Prostate gland (tissue), 2 donors: Measurements from ENCODE around the gene SEMA6A.

Source experiments
- POLR2A ChIP-seq: fragments of 450-650 bp; IDR thresholded peaks from one replicate; pipeline ENCODE4 v1.6.1; 2016; ENCODE audit warnings: antibody characterized with exemption, mild to moderate bottlenecking
- POLR2AphosphoS5 ChIP-seq: sonication (generic); formaldehyde crosslinking; IDR thresholded peaks from one replicate; pipeline ENCODE4 v1.6.1; 2017; ENCODE audit warnings: antibody characterized with exemption
- TF ChIP-seq, protein P1 (sequence below), 4 experiments: fragments of 200-600 bp in 2 of 4; fragments of 450-650 bp in 2 of 4; sonication (generic) in 2 of 4; IDR thresholded peaks; 1 replicate in 3 of 4; 2 replicates in 1 of 4; pipeline ENCODE4 v1.5.1; 2016 to 2019; ENCODE audit warnings: antibody characterized with exemption in 4 of 4, mild to moderate bottlenecking in 2 of 4, moderate library complexity in 2 of 4

DNA sequence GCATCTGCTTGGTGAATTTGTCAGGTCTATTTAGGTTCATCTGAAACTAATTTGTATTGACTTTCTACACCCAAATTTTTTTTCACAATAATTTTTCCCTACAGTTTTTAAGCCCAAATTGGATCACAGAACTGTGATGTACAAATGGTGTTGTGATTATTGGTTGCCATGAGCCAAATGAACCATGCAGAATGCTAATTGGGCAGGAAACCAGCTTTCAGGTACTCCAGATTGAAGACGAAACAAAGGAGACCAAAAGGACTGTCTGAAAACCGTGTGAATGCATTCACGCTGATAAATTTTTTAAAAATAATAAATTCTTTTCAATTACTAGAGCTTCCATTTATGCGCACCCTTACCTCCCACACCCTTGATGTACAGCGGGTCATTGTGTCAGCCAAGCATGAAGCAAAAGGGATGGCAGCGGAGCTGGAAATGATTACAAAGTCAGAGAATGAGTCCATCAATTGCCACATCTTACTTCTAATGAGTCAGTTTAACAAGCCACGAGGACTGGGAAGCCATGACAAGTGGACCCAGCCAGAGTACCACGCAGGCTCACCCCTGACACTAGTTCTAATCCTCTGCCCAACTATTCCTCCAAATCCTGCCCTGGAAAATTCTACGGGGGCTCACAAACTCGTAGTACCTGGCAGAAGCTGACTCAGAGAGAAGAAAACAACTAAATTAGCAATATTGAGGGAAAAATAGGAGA lies 66.5 kb downstream of the SEMA6A start:
- TF ChIP-seq, protein P1, sequence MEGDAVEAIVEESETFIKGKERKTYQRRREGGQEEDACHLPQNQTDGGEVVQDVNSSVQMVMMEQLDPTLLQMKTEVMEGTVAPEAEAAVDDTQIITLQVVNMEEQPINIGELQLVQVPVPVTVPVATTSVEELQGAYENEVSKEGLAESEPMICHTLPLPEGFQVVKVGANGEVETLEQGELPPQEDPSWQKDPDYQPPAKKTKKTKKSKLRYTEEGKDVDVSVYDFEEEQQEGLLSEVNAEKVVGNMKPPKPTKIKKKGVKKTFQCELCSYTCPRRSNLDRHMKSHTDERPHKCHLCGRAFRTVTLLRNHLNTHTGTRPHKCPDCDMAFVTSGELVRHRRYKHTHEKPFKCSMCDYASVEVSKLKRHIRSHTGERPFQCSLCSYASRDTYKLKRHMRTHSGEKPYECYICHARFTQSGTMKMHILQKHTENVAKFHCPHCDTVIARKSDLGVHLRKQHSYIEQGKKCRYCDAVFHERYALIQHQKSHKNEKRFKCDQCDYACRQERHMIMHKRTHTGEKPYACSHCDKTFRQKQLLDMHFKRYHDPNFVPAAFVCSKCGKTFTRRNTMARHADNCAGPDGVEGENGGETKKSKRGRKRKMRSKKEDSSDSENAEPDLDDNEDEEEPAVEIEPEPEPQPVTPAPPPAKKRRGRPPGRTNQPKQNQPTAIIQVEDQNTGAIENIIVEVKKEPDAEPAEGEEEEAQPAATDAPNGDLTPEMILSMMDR (IDR thresholded peaks at IDR 0.05), result no peak
- no peak for TF ChIP-seq POLR2A
- TF ChIP-seq POLR2AphosphoS5, result no peak
